Measurements from ENCODE around the gene SLC22A1. TPM values are rescaled to one million over a fixed set of nuclear protein-coding genes. Genes with fewer than 3 reads are reported as not detected.

The SLC22A1 gene
- total RNA-seq, 2 donors from 2014 or later: 0.26 to 0.33 TPM

- no peak for ATAC-seq
- no peak for TF ChIP-seq POLR2A (IDR thresholded peaks at IDR 0.05)
- no peak for TF ChIP-seq CTCF (IDR thresholded peaks at IDR 0.05)
Observed at GRCh38 chr6:160188773-160189172, 67.2 kb downstream of the SLC22A1 start.

DNA sequence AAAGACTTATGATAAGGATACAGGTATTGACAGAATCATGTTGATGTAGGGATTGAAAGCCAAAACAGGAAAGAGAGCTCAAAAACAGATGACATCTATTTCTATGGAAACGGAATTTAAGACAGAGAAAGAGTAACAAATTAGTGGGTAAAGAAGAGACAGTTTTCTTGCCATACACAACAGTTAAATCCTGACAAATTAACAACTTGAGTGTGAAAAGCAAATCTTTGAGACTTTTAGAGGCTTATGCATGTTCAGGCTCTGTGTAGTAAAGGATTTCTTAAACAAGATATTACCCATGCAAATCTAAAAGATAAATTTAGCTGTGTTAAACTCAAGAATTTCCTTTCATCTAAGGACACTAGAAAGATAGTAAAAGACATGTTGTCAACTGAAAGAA is 68.5 kb downstream of the SLC22A1 start:
- Histone ChIP-seq H3K4me3 (no peak overlapping the region), H3K27ac (no peak overlapping the region), H3K36me3 (replicated peaks in 1 of 2; ENCODE audit: insufficient read depth in 1 of 2, low read depth in 2 of 2) (no peaks in the 10 kb centered on the region), H3K4me1 (no peaks in the 10 kb centered on the region), H3K9me3 (peaks cover 0 to 5% (median 0%) of the 10 kb centered on the region in 3 donors), H3K27me3 (no peaks in the 10 kb centered on the region)
- no peak for TF ChIP-seq POLR2A (IDR thresholded peaks at IDR 0.05)
- ATAC-seq (no peak), DNase-seq (no peak)
- WGBS, 2 donors: 74 to 88% methylated on average over 1 of the region's 1 CpG
- intact Hi-C loops (cut with DNase I): no loop called here

More at GRCh38 chr6:160188773-160189172, 67.2 kb downstream of the SLC22A1 start:
- intact Hi-C loops (cut with DNase I): no loop called here
- Histone ChIP-seq H3K9me3 (peaks cover 0 to 5% (median 0%) of the 10 kb centered on the region in 3 donors), H3K36me3 (replicated peaks in 1 of 2; ENCODE audit: insufficient read depth in 1 of 2, low read depth in 2 of 2) (no peaks in the 10 kb centered on the region), H3K27ac (no peak overlapping the region), H3K4me3 (no peak overlapping the region), H3K4me1 (no peaks in the 10 kb centered on the region), H3K27me3 (no peaks in the 10 kb centered on the region)
- WGBS, 2 donors: 73 to 77% methylated on average over 1 of the region's 1 CpG
- DNase-seq: no peak

DNA sequence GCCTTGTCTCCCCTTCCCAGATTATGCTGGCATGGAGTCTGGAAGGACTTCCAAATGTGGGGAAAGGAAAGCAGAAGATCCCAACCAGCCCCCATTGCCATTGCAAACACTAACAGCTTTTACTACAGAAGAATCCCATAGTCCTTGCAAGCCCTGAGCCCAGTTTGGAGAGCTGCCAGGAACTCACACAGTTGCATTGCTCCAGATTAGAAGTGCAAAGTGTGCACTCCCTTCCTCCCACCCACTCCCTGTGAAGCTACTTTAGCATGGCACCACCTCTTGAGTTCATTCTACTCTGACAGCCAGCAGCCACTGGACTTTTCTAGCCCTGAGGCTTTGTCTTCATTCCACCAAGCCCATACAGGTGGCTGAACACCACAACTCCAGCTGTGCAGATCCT is 69.4 kb downstream of the SLC22A1 start:
- no peak overlapping the region for H3K4me3 ChIP-seq
- TF ChIP-seq POLR2A (IDR thresholded peaks at IDR 0.05): no peak
- TF ChIP-seq CTCF (IDR thresholded peaks at IDR 0.05): no peak
- DNase-seq (peak in 2 of 4 donors; percentile 32 to 42), ATAC-seq (no peak)
- no peak overlapping the region for H3K27ac ChIP-seq
- intact Hi-C loops (cut with DNase I): no loop called here
- H3K36me3 ChIP-seq (replicated peaks in 1 of 2; ENCODE audit: insufficient read depth in 1 of 2, low read depth in 2 of 2): no peaks in the 10 kb centered on the region
- H3K9me3 ChIP-seq: peaks cover 0 to 5% (median 0%) of the 10 kb centered on the region in 3 donors
- no peaks in the 10 kb centered on the region for H3K27me3 ChIP-seq
- H3K4me1 ChIP-seq: no peaks in the 10 kb centered on the region

DNA sequence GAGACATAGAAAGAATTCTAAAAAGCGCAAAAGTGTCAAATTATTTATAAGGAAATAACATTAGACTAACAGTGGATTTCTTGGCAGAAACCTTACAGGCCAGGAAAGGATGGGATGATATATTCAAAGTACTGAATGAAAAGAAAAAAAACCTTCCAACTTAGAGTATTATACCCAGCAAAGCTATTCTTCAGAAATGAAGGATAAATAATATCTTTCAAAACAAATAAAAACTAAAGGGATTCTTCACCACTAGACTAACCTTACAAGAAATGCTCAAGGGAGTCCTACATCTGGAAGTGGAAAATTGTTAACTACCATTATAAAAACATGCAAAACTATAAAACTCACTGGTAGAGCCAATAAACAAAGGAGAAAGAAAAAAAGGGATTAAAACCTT is 71.2 kb downstream of the SLC22A1 start:
- 82 to 88% methylated on average over 1 of the region's 1 CpG for WGBS, 2 donors
- intact Hi-C loops (cut with DNase I): no loop called here
- TF ChIP-seq CTCF (IDR thresholded peaks at IDR 0.05) (no peak), POLR2A (IDR thresholded peaks at IDR 0.05) (no peak)

GRCh38 chr6:160194808-160195207 is 73.2 kb downstream of the SLC22A1 start:
- 60 to 67% methylated on average over 1 of the region's 1 CpG for WGBS, 2 donors
- ATAC-seq: no peak

More for the DNA sequence above, 71.2 kb downstream of the SLC22A1 start:
- no peak overlapping the region for H3K4me3 ChIP-seq
- H3K4me1 ChIP-seq: no peaks in the 10 kb centered on the region
- no peak for DNase-seq
- H3K9me3 ChIP-seq: peaks cover 0 to 5% (median 0%) of the 10 kb centered on the region in 3 donors
- no peaks in the 10 kb centered on the region for H3K27me3 ChIP-seq
- H3K36me3 ChIP-seq (replicated peaks in 1 of 2; ENCODE audit: insufficient read depth in 1 of 2, low read depth in 2 of 2): no peaks in the 10 kb centered on the region
- no peak overlapping the region for H3K27ac ChIP-seq
- no peak for ATAC-seq

More at GRCh38 chr6:160194808-160195207, 73.2 kb downstream of the SLC22A1 start:
- Histone ChIP-seq H3K4me1 (no peaks in the 10 kb centered on the region), H3K9me3 (peaks cover 0 to 5% (median 0%) of the 10 kb centered on the region in 3 donors), H3K4me3 (no peak overlapping the region), H3K27ac (no peak overlapping the region), H3K27me3 (no peaks in the 10 kb centered on the region), H3K36me3 (replicated peaks in 1 of 2; ENCODE audit: insufficient read depth in 1 of 2, low read depth in 2 of 2) (no peaks in the 10 kb centered on the region)
- TF ChIP-seq POLR2A (IDR thresholded peaks at IDR 0.05): no peak
- TF ChIP-seq CTCF (IDR thresholded peaks at IDR 0.05): no peak
- intact Hi-C loops (cut with DNase I): no loop called here
- no peak for DNase-seq
